GM20431 (cell line): ENCODE measurements around the gene IP6K3.

ENCODE experiments used
- in situ Hi-C: fragments of 300-500 bp; cut with MseI, MboI; formaldehyde crosslinking; loops from one replicate; pipeline ENCODE4 v1.15.0; 2020; ENCODE audit warnings: low sequenced_read_pairs; ENCODE audit not compliant: unreplicated experiment

Gene IP6K3

DNA sequence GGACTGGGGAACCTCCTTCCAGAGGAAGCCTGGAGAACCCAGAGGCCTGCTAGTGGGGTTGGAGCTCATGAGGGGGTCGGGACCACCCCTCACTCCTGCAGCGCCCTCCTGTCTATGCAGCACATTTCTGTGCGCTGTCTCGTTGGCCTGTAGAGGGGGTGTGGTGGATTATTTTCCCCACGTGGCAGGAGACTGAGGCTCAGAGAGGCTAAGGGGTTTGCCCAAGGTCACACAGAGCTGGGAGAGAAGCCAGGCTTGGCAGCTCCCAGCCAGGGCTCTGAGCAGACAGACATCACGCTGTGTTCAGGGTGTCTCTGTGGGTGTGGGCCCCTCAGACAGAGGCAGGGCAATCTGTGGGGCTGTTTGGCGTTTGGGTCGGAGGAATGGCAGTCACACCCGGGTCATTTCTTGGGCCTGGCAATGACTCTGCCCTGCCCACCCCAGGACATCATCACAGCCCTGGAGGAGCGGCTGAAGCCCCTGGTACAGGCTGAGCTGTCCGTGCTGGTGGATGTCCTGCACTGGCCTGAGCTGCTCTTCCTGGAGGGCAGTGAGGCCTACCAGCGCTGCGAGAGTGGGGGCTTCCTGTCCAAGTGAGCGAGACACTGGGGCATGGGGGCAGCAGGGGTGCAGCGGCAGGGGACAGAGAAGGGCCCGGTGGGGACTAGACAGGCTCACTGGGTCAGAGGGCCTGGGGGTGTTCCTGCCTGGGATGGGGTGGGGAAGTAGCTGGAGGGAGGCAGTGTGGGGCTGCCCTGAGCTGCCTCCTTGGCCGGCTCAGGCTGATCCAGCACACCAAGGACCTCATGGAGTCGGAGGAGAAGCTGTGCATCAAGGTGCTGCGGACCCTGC is 62.9 kb downstream of the IP6K3 start:
- in situ Hi-C loops = no loop called here

GRCh38 chr6:33683051-33683571 is 63.6 kb downstream of the IP6K3 start:
- in situ Hi-C loops = no loop called here

- in situ Hi-C loops = no loop called here
Measured at GRCh38 chr6:33682341-33682740, 64.4 kb downstream of the IP6K3 start.

DNA sequence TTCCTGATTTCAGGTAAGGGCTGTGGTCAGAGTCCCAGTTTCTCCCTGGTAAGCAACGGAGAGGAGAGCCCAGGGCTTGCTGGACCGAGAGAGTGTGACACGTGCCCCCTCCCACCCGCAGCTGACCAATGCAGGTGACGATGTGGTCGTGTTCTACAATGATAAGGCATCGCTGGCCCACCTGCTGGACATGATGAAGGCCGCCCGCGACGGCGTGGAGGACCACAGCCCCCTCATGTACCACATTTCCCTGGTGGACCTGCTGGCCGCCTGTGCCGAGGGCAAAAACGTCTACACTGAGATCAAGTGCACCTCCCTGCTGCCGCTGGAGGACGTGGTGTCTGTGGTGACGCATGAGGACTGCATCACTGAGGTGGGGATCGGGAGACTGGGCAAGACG is 66.9 kb downstream of the IP6K3 start:
- in situ Hi-C loops = no loop called here

GRCh38 chr6:33678932-33679490 is 67.7 kb downstream of the IP6K3 start:
- in situ Hi-C loops = no loop called here

- in situ Hi-C loops = no loop called here
Measured at GRCh38 chr6:33678233-33678931, 68.3 kb downstream of the IP6K3 start.

DNA sequence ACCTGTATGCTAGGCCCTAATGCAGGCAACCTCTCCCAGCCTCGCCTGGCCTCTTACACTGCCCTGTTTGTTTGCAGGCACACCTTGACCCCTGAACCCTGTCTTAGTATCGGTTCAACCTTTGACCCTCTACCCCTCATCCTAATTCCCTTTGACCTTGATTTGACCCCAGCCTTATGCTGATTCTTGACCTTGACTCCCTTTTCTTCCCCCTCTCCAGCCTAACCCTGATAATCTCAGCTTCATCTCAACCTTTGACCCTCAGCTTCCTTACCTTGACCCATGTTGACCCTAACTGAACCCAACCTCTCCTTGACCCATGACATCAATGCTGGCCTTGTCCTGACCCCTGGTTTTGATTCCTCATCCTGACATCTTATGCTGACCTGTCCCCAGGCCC is 69.0 kb downstream of the IP6K3 start:
- in situ Hi-C loops = no loop called here

- in situ Hi-C loops = no loop called here
Measured at GRCh38 chr6:33677143-33677660, 69.5 kb downstream of the IP6K3 start.

- in situ Hi-C loops = no loop called here
Measured at GRCh38 chr6:33676416-33677142, 70.1 kb downstream of the IP6K3 start.

GRCh38 chr6:33675968-33676367 is 70.7 kb downstream of the IP6K3 start:
- in situ Hi-C loops = no loop called here

DNA sequence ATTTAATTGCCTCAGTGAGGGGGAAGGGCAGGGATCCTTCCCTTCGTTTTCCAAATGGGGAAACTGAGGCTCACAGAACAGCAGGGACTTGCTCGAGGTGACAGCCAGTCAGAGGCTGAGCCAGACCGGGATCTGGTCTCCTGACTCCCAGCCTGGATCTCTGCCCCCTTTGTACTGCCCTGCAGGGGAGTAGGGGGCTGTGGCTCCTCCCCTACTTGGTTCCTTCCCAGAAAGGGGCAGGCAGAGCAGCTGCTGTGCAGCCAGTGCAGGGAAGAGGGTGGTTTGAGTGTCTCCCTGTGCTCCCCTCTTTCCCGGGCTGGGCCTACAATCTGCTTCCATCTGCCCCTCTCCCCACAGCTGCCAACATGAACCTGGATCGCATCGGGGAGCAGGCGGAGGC is 72.9 kb downstream of the IP6K3 start:
- in situ Hi-C loops = no loop called here

GRCh38 chr6:33672808-33673207 is 73.9 kb downstream of the IP6K3 start:
- in situ Hi-C loops = no loop called here

DNA sequence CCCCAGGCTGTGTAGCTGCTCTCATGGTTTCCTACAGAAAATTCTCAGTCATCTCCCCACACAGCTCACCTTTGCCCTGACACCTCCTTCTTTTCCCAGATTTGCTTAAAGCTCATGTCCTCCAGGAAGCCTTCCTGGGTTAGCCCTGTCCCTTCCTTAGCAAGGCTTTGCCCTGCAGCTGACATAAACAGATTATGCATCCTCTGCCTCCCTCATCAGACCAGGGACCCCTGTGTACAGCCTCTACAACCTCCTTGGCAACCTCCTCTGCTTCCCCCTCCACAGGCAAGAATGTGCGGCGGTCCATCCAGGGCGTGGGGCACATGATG is 75.0 kb downstream of the IP6K3 start:
- in situ Hi-C loops = no loop called here
